ENCODE results near the gene EOLA2. TPM values are rescaled to one million over a fixed set of nuclear protein-coding genes. Genes with fewer than 3 reads are reported as not detected.
"Not testable (repeated sequence)": the region's sequence is repeated elsewhere in the genome, so short reads cannot be mapped to it uniquely, and the experiment has no call there.

The EOLA2 gene
- total RNA-seq, 1 donor from 2014 or later: 24.2 TPM

DNA sequence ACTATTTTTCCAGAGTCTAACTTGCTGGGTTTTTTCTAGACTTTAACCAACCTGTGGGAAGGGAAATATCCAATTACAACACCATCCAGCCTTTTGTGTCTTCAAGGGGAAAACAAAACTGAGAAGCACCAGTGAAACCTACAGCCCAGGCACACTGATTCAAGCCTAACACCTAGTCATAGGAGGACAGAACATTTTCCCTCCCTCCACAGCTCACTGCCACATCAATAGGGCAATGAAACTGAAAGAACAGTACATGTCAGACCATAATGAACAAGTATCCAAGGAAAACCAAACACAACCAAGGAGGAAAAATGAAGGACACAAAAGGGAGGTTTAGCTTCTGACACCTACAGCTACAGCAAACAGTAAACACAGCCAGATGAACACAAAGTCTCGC lies 39.7 kb downstream of the EOLA2 start:
- intact Hi-C loops (cut with micrococcal nuclease): no loop called here
- no peak for ATAC-seq

DNA sequence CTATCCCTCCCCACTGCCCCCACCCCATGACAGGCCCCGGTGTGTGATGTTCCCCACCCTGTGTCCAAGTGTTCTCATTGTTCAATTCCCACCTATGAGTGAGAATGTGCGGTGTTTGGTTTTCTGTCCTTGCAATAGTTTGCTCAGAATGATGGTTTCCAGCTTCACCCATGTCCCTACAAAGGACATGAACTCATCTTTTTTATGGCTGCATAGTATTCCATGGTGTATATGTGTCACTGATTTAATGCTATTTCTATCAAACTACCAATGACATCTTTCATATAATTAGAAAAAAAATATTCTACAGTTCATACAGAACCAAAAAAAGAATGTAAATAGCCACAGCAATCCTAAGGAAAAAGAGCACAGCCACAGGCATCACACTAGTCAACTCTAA lies 47.5 kb downstream of the EOLA2 start:
- not testable (repeated sequence) for ATAC-seq

More for the DNA sequence above, 39.7 kb downstream of the EOLA2 start:
- no peak for DNase-seq

More for the DNA sequence above, 47.5 kb downstream of the EOLA2 start:
- DNase-seq; intact Hi-C loops (cut with micrococcal nuclease): not testable (repeated sequence)

Other genes with a start within 250 kb of the EOLA2 start
- not detected for gene MAGEA11, start 226.4 kb downstream of the EOLA2 start, total RNA-seq
- gene HSFX1, start 164.4 kb downstream of the EOLA2 start, total RNA-seq: 2.7 TPM
- not detected for gene MAGEA9, start 156.6 kb downstream of the EOLA2 start, total RNA-seq
- gene MAGEA8, start 57.3 kb downstream of the EOLA2 start, total RNA-seq: not detected
- not detected for gene HSFX4, start 8.9 kb downstream of the EOLA2 start, total RNA-seq

All from left ventricle myocardium superior (tissue), 1 donor.